ENCODE data around the gene PRELID2.
"Not testable (repeated sequence)": the region's sequence is repeated elsewhere in the genome, so short reads cannot be mapped to it uniquely, and the experiment has no call there.

The PRELID2 gene

DNA sequence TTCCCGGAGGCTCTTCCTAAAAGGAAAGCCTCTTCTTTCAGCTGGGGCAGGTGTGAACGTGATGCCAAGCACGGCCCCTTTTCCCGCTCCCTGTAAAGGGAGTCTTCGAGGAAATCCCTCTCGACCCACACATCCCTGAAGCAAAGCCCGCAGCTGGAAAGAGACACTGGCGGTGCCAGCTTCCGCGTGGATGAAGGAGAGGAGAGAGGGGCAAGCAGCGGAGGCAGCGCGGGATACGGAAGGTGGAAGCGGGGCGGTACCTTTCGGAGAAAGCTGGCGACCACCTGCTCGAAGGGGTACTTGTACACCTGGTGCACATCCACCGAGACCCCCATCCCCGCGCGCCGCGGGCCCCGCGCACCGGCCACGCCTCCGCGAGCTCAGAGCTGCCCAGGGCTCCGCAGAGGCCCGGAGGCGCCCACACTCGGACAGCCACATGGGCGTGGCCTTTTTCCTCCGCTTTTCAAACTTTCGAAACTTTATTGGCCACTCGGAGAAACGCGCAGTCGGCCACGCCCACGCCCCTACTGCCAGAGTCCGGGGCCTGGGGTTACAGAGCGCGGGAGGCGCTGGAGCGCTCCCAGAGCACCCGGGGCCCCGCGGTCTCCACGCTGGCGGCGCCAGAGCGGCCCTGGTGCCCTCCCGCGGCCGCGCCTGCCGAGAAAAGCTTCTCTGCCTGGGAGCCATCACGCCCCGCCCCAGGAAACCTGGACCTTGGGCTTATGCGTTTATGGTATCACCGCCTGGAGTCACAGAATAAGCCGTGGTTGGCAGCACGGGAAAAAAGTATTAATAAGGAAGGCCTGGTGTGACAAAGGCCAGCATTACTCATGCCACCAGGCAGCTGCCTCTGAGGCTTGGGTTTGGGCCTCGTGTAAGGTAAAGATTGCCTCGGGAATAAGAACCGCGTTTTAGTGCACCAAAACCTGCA, at the start of gene PRELID2:
PRELID2 (minus strand) TSS at position 426 of the 931 bp plus-strand sequence; CDS start at position 335, 91 bp downstream.
- peak; percentile 16 for DNase-seq (ENCODE audit: low read depth)

- no peak for DNase-seq (ENCODE audit: low read depth)
Measured at GRCh38 chr5:145874765-145875164, 39.6 kb upstream of the PRELID2 start.

DNA sequence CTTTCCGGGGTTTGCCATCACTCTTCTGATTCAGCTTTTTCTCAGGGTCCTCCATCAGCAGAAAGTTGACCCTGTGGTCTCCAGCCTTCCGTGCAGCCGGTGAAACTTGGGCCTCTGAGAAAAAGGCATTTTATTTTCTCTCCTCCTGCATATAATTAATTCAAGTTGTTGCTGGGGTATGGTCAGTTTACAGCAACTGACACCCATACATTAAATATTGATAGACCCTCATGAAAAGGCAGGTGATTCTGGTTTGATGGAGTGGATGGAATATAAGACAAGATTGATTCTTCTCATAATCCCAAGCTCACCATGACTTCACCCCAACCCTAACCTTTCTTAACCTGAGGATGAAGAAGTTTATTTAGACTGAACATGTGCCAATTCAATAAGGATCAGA, 37.8 kb upstream of the PRELID2 start, which contains the start of gene GRXCR2:
GRXCR2 (minus strand) TSS at position 101 of the 400 bp plus-strand sequence; CDS start at position 55, 46 bp downstream.
- no peak for DNase-seq (ENCODE audit: low read depth)

- DNase-seq (ENCODE audit: low read depth), result no peak
Measured at GRCh38 chr5:145872486-145872885, 37.3 kb upstream of the PRELID2 start.

GRCh38 chr5:145869753-145870152, 34.6 kb upstream of the PRELID2 start:
- no peak for DNase-seq (ENCODE audit: low read depth)

- no peak for DNase-seq (ENCODE audit: low read depth)
Measured at GRCh38 chr5:145867806-145868205, 32.7 kb upstream of the PRELID2 start.

DNA sequence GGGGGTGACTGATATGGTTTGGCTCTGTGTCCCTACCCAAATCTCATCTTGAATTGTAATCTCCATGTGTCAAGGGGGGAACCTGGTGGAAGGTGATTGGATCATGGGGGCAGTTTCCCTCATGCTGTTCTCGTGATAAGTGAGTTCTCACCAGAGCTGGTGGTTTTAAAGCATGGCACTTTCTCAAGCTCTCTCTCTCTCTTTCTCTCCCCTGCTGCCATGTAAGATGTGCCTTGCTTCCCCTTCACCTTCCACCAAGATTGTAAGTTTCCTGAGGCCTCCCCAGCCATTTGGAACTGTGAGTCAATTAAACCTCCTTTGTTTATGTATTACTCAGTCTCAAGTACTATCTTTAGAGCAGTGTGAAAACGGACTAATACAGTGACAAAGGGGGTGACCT, 29.3 kb upstream of the PRELID2 start:
- DNase-seq (ENCODE audit: low read depth), result not testable (repeated sequence)

- no peak for DNase-seq (ENCODE audit: low read depth)
Measured at GRCh38 chr5:145863003-145863402, 27.9 kb upstream of the PRELID2 start.

DNA sequence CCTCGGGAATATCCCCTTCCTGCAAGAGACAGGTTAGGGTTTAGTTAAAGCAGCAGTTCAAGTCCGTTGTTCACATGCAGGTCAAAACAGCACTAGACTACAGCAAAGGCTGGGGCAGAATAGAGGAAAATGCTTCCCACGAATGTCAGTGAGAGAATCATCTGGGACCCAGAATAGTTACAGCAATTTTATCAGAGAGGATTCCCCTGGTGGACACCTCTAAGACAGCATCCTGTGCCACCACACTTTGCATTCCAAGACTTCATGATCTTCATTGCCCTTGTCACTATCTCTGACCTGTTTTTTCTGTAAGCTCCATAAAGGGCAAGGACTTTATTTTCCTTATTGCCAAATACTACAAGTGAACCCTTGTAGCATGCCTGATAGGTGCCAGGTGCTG, 24.8 kb upstream of the PRELID2 start:
- no peak for DNase-seq (ENCODE audit: low read depth)

- DNase-seq (ENCODE audit: low read depth), result no peak
Measured at GRCh38 chr5:145859453-145859852, 24.3 kb upstream of the PRELID2 start.

GRCh38 chr5:145858959-145859358, 23.8 kb upstream of the PRELID2 start:
- no peak for DNase-seq (ENCODE audit: low read depth)

GRCh38 chr5:145856285-145856818, 21.2 kb upstream of the PRELID2 start:
- DNase-seq (ENCODE audit: low read depth), result no peak

DNA sequence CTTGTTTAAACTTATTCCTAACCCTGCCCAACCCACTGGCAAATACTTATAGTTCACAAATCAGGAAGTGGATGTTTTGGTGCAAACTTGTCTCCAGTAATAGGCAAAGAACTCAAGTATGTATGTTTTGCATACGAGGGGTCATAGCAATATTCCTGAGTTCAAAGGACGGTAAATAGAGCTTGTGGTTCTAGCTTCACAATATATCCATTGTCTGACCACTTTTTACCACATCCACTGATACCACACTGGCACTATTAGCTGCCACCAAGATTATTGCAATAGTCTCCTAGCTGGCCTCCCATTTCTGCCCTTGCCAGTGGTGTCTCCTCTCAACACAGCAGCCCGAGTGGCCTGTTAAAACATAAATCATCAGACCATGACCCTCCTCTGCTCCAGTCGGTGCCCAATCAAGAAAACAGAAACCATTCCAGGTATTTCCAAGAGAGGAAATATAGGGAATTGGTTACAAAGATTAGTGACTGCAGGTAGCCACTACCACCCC, 20.7 kb upstream of the PRELID2 start:
- no peak for DNase-seq (ENCODE audit: low read depth)

DNA sequence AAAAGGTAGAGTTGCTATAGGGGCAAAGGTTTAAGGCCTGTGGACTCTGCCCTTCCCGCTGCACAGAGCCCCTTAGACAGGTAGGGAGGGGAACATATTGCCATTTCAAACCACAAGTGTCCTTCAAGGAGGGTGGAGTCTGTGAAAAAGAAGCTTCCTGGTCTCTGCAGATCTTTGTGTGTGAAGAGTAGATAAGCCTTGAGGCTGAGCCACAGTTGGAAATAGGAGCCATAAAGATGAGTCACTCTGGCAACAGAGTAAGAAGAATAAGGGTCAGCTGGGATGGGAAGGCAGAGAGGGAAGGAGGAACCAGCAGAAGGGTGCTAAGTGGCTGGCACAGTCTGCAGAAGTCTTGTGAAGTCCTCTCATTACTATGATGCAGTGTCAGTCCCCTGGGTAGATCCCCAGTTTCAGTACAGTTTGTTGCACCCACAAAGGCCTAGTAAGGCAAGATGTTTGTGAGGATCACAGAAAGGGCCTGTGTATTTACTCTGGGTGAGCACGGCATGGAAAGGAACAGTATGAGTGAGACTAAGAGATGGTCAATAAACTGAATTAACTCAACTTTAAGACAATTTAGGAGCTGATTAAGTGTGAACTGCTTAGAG, 19.6 kb upstream of the PRELID2 start:
- DNase-seq (ENCODE audit: low read depth), result no peak

GRCh38 chr5:145853781-145854376, 18.7 kb upstream of the PRELID2 start:
- no peak for DNase-seq (ENCODE audit: low read depth)

DNA sequence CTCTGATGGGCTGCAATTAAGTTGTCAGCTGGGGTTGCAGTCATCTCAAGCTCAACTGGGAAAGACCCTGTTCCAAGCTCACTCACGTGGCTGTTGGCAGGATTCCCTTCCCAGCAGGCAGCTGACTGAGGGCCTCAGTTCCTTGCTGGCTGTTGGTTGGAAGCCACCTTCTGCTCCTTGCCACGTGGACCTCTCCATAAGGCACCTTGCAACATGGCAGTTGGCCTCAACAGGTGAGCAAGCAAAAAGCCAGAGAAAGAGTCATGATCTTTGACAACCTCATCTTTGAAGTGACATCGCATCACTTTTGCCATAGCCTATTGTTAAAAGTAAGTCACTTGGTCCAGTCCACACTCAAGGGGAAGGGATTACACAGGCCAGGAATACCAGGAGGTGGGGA, 17.8 kb upstream of the PRELID2 start:
- DNase-seq (ENCODE audit: low read depth), result no peak

DNA sequence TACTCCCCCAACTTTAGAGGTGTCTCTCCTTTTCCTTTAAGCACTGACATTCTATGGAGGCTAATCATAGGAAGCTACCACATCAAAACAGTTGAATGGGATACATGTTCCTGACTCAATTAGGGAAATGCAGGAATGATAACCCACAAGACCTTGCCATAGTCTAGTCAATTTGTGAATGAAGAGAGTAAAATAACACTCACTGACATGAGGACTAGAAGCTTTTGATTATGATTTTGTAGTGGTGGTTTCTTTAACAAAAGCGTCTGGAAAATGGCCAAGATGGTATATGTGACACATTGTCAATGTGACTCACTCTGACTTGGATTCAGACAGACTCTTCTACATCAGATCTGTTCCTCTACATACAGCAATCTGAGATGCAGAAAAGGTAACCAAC, 13.7 kb upstream of the PRELID2 start:
- DNase-seq (ENCODE audit: low read depth), result no peak

DNA sequence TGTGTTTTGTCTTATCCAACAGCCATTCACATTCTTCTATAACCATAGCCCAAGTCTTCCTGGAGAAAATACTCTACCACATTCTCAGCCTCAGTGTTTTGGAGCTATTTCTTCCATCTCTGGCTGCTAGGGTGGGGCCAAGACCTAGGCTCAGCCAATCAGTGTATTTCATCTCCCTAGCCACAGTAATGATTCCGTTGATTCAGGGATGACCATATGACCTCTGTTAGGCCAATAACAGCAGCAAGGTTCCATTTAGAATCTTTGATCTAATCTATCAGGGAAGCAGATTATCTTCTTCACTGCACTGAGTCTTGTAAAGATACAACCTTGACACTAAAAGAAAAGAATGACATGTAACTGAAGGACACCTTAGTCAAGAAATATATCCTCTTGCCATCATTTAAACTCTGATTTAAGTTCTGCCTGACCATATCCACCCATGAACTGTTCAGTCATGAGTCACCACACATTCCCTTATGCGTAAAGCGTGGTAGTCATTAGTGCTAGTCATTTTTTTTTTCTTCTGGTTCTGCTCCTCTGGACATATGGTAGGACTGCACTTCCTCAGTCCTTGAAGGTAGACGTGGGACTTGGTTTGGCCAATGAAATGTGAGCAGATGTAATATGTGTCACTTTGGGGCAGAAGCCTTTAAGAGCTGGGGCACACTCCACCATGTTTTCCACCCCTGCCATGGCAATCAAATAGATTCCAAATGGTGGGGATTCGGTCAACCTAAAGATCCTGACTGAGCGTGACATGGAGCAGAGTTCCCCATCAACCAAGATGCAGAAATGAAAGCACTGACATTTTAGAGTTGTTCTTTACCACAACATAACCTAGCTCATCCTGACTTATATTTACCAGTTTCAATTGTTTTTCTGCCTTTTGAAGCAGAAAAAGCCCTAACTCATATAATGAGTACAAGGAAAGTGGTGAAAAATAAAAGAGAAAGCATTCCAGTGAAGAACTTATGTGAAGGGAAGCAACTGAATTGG, 12.7 kb upstream of the PRELID2 start:
- DNase-seq (ENCODE audit: low read depth), result no peak

GRCh38 chr5:145846081-145846480, 10.9 kb upstream of the PRELID2 start:
- DNase-seq (ENCODE audit: low read depth), result no peak

GRCh38 chr5:145841299-145841698, 6.2 kb upstream of the PRELID2 start:
- no peak for DNase-seq (ENCODE audit: low read depth)
